Gastrocnemius medialis (tissue), 4 donors: ENCODE data around the gene FERMT1.

Experiments
- CTCF ChIP-seq, 5 experiments: fragments of 450-650 bp in 3 of 5; fragments of 200-600 bp in 2 of 5; sonication (generic) in 2 of 5; IDR thresholded peaks in 4 of 5; conservative IDR thresholded peaks in 1 of 5; 1 replicate in 4 of 5; 2 replicates in 1 of 5; pipeline ENCODE4 v1.5.1; 2016 to 2019; ENCODE audit warnings: antibody characterized with exemption in 5 of 5, mild to moderate bottlenecking in 3 of 5, moderate library complexity in 3 of 5
- POLR2A ChIP-seq, 2 donors: fragments of 450-650 bp; IDR thresholded peaks; one replicate each; pipeline ENCODE4 v1.6.1; 2017; ENCODE audit warnings: antibody characterized with exemption in 2 of 2, mild to moderate bottlenecking in 2 of 2, moderate library complexity in 2 of 2

- TF ChIP-seq CTCF (IDR thresholded peaks at IDR 0.05 in 4 of 5, conservative IDR thresholded peaks at IDR 0.05 in 1 of 5) (no peak), POLR2A (IDR thresholded peaks at IDR 0.05) (no peak)
Observed at GRCh38 chr20:6081236-6081635, 41.6 kb downstream of the FERMT1 start.
